H9 (cell line): ENCODE measurements around the gene BMPR1A. TPM values are rescaled to one million over a fixed set of nuclear protein-coding genes. Genes with fewer than 3 reads are reported as not detected.

ENCODE experiments used
- DNase-seq: peaks from one replicate; pipeline ENCODE4 v3.0.0-alpha.2; 2017
- H2AFZ ChIP-seq: one replicate; pipeline ENCODE4 v1.6.1; 2013; ENCODE audit warnings: mild to moderate bottlenecking, low read length, control low read depth, moderate library complexity
- H2AK5ac ChIP-seq: 2 replicates; pipeline ENCODE4 v1.6.1; 2013; ENCODE audit warnings: low read length, control low read depth, mixed read lengths; ENCODE audit not compliant: insufficient read length
- H2BK120ac ChIP-seq: one replicate; pipeline ENCODE4 v1.6.1; 2013; ENCODE audit warnings: low read depth, mild to moderate bottlenecking, low read length, control low read depth, inconsistent platforms; ENCODE audit not compliant: poor library complexity, severe bottlenecking
- H2BK12ac ChIP-seq: 2 replicates; pipeline ENCODE4 v1.6.1; 2013; ENCODE audit warnings: low read length, control low read depth, mixed read lengths, low read depth; ENCODE audit not compliant: insufficient read length
- H2BK15ac ChIP-seq: 2 replicates; pipeline ENCODE4 v1.6.1; 2013; ENCODE audit warnings: low read depth, low read length, control low read depth
- H2BK20ac ChIP-seq: one replicate; pipeline ENCODE4 v1.6.1; 2013; ENCODE audit warnings: low read depth, mild to moderate bottlenecking, low read length, control low read depth, inconsistent platforms; ENCODE audit not compliant: poor library complexity, severe bottlenecking
- H2BK5ac ChIP-seq: 2 replicates; pipeline ENCODE4 v1.6.1; 2013; ENCODE audit warnings: low read length, control low read depth, mixed read lengths; ENCODE audit not compliant: insufficient read length
- H3K14ac ChIP-seq: 2 replicates; pipeline ENCODE4 v1.6.1; 2013; ENCODE audit warnings: low read length, control low read depth; ENCODE audit not compliant: insufficient read depth
- H3K18ac ChIP-seq: 2 replicates; pipeline ENCODE4 v1.6.1; 2013; ENCODE audit warnings: low read depth, mild to moderate bottlenecking, mixed read lengths, low read length, control low read depth; ENCODE audit not compliant: insufficient read length
- H3K23ac ChIP-seq: 2 replicates; pipeline ENCODE4 v1.6.1; 2013; ENCODE audit warnings: low read length, control low read depth, mixed read lengths, low read depth; ENCODE audit not compliant: insufficient read length
- H3K23me2 ChIP-seq: 2 replicates; pipeline ENCODE4 v1.6.1; 2013; ENCODE audit warnings: low read depth, mild to moderate bottlenecking, mixed read lengths, low read length, control low read depth; ENCODE audit not compliant: insufficient read length, poor library complexity, severe bottlenecking
- H3K27ac ChIP-seq: 2 replicates; pipeline ENCODE4 v1.5.1; 2013; ENCODE audit warnings: low read length, control low read depth, mixed read lengths, low read depth; ENCODE audit not compliant: insufficient read length
- H3K27me3 ChIP-seq: 2 replicates; pipeline ENCODE4 v1.6.1; 2013; ENCODE audit warnings: low read length, control low read depth, inconsistent platforms; ENCODE audit not compliant: insufficient read depth
- H3K4ac ChIP-seq: 2 replicates; pipeline ENCODE4 v1.6.1; 2013; ENCODE audit warnings: low read depth, mild to moderate bottlenecking, control low read depth, inconsistent platforms, low read length, moderate library complexity
- H3K4me1 ChIP-seq: 2 replicates; pipeline ENCODE4 v1.6.1; 2013; ENCODE audit warnings: low read length, control low read depth, inconsistent platforms; ENCODE audit not compliant: insufficient read depth
- H3K4me2 ChIP-seq: 2 replicates; pipeline ENCODE4 v1.6.1; 2013; ENCODE audit warnings: low read length, control low read depth, mixed read lengths; ENCODE audit not compliant: insufficient read length, insufficient read depth
- H3K56ac ChIP-seq: 2 replicates; pipeline ENCODE4 v1.6.1; 2013; ENCODE audit warnings: low read depth, mild to moderate bottlenecking, mixed read lengths, low read length, control low read depth; ENCODE audit not compliant: insufficient read length
- H3K79me1 ChIP-seq: 2 replicates; pipeline ENCODE4 v1.6.1; 2013; ENCODE audit warnings: low read depth, mild to moderate bottlenecking, moderate library complexity, low read length, control low read depth, inconsistent platforms; ENCODE audit not compliant: insufficient read depth, poor library complexity, severe bottlenecking
- H3K79me2 ChIP-seq: 2 replicates; pipeline ENCODE4 v1.6.1; 2013; ENCODE audit warnings: low read length, control low read depth, inconsistent platforms; ENCODE audit not compliant: insufficient read depth
- H3K9ac ChIP-seq: 2 replicates; pipeline ENCODE4 v1.6.1; 2013; ENCODE audit warnings: low read length, control low read depth, mixed read lengths; ENCODE audit not compliant: insufficient read length; ENCODE audit errors: extremely low read depth
- H3K9me3 ChIP-seq: one replicate; pipeline ENCODE4 v1.6.1; 2013; ENCODE audit warnings: low read depth, low read length, inconsistent platforms; ENCODE audit not compliant: control insufficient read depth
- H3T11ph ChIP-seq: one replicate; pipeline ENCODE4 v1.6.1; 2013; ENCODE audit warnings: mild to moderate bottlenecking, low read length, control low read depth, inconsistent platforms
- H4K20me1 ChIP-seq: one replicate; pipeline ENCODE4 v1.6.1; 2013; ENCODE audit not compliant: control insufficient read depth, insufficient read length, insufficient read depth
- H4K5ac ChIP-seq: 2 replicates; pipeline ENCODE4 v1.6.1; 2013; ENCODE audit warnings: low read depth, mild to moderate bottlenecking, mixed read lengths, low read length, control low read depth; ENCODE audit not compliant: insufficient read length
- H4K8ac ChIP-seq: replicated peaks from 2 replicates; pipeline ENCODE4 v1.6.1; 2013; ENCODE audit warnings: low read length, control low read depth, mixed read lengths, low read depth; ENCODE audit not compliant: insufficient read length
- H4K91ac ChIP-seq: 2 replicates; pipeline ENCODE4 v1.6.1; 2013; ENCODE audit warnings: low read depth, mild to moderate bottlenecking, moderate library complexity, mixed read lengths, low read length, control low read depth; ENCODE audit not compliant: insufficient read length
- H3K27ac Mint-ChIP-seq, 3 experiments: 2 replicates in 2 of 3; 3 replicates in 1 of 3; pipeline ENCODE4 v1.8.0; 2020 to 2021; ENCODE audit warnings: mixed read lengths in 3 of 3, mild to moderate bottlenecking in 1 of 3, moderate library complexity in 1 of 3
- H3K27me3 Mint-ChIP-seq: 2 replicates; pipeline ENCODE4 v1.8.0; 2021; ENCODE audit warnings: low read depth, mild to moderate bottlenecking, moderate library complexity, mixed read lengths
- H3K36me3 Mint-ChIP-seq, 3 experiments: 2 replicates in 2 of 3; 3 replicates in 1 of 3; pipeline ENCODE4 v1.8.0; 2020 to 2021; ENCODE audit warnings: low read depth in 3 of 3, mixed read lengths in 3 of 3; ENCODE audit not compliant: insufficient read depth in 1 of 3
- H3K4me1 Mint-ChIP-seq, 2 experiments: 2 replicates each; pipeline ENCODE4 v1.8.0; 2020; ENCODE audit warnings: mixed read lengths in 2 of 2
- H3K4me3 Mint-ChIP-seq, 2 experiments: 2 replicates in 1 of 2; 3 replicates in 1 of 2; pipeline ENCODE4 v1.8.0; 2020 to 2021; ENCODE audit warnings: mild to moderate bottlenecking in 2 of 2, mixed read lengths in 2 of 2, moderate library complexity in 1 of 2
- H3K9me3 Mint-ChIP-seq, 2 experiments: 2 replicates in 1 of 2; 3 replicates in 1 of 2; pipeline ENCODE4 v1.8.0; 2020; ENCODE audit warnings: mild to moderate bottlenecking in 2 of 2, mixed read lengths in 2 of 2, moderate library complexity in 1 of 2
- WGBS: extraction: QIAGEN DNeasy Blood & Tissue Kit; methylation state at CpG from one replicate; pipeline ENCODE4 v1.1.7; 2013; ENCODE audit warnings: missing lambda C conversion rate, low lambda C conversion rate, mixed read lengths; ENCODE audit not compliant: insufficient read length; ENCODE audit errors: extremely low coverage; 5-methylcytosine and 5-hydroxymethylcytosine counted together
- total RNA-seq: library from RNA; stranded (reverse); gene quantifications from 2 replicates; pipeline ENCODE4 v1.2.1, GENCODE V29; 2021
- TF ChIP-seq, protein P1 (sequence below): fragments of 200-600 bp; sonication (generic); conservative IDR thresholded peaks from 3 replicates; pipeline ENCODE4 v1.8.0; 2021; ENCODE audit warnings: antibody characterized with exemption, mild to moderate bottlenecking

BMPR1A gene
- total RNA-seq, 1 experiment from 2014 or later, result 138 TPM

DNA sequence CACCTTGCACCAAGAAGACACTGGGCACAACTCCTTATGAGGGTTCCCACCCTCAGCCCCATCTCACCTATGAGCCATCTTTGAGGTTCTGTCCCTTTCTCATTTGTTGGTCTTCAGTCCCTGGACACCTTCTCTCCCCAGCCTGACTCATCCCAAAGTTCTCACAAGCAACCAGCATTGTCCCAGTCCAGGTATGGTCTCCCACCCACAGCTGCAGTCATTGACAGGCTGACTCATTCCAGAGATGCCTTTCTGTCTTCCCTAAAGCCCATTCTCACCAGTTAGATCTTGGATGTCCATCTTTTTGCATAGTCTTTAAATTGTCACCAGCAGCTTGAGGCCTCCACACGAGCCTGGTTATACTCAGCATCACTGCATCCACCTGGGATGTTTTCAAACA, 26.7 kb upstream of the BMPR1A start:
- no peak overlapping the region for H4K5ac ChIP-seq
- H3K4me1 Mint-ChIP-seq, result peaks cover 10 to 18% of the 10 kb centered on the region in 2 experiments
- H3K4me3 Mint-ChIP-seq, result no peak overlapping the region
- no peaks in the 10 kb centered on the region for H3K9me3 Mint-ChIP-seq
- H2BK5ac ChIP-seq, result no peak overlapping the region
- WGBS, result no CpG with 5 or more reads among the region's 1 CpG
- no peaks in the 10 kb centered on the region for H3K27me3 ChIP-seq
- H2BK15ac ChIP-seq, result no peak overlapping the region
- no peak overlapping the region for H4K91ac ChIP-seq
- no peak overlapping the region for H3K23ac ChIP-seq
- no peak overlapping the region for H2AK5ac ChIP-seq
- H3K4me2 ChIP-seq, result no peak overlapping the region
- no peak overlapping the region for H3K14ac ChIP-seq
- no peaks in the 10 kb centered on the region for H3K9me3 ChIP-seq
- H3K4ac ChIP-seq, result no peak overlapping the region; the same call in 1 of the 2 replicates
- H3T11ph ChIP-seq, result no peak overlapping the region
- H3K27ac ChIP-seq, result no peak overlapping the region
- no peak overlapping the region for H2BK20ac ChIP-seq
- no peak overlapping the region for H3K9ac ChIP-seq
- peaks cover 2% of the 10 kb centered on the region; the same call in 1 of the 2 replicates for H3K4me1 ChIP-seq
- H4K20me1 ChIP-seq, result no peaks in the 10 kb centered on the region
- H3K27me3 Mint-ChIP-seq, result peaks cover 10% of the 10 kb centered on the region; the same call in 1 of the 2 replicates
- H4K8ac ChIP-seq, result no peak overlapping the region
- no peaks in the 10 kb centered on the region for H3K36me3 Mint-ChIP-seq
- H2BK120ac ChIP-seq, result no peak overlapping the region
- TF ChIP-seq, protein P1, sequence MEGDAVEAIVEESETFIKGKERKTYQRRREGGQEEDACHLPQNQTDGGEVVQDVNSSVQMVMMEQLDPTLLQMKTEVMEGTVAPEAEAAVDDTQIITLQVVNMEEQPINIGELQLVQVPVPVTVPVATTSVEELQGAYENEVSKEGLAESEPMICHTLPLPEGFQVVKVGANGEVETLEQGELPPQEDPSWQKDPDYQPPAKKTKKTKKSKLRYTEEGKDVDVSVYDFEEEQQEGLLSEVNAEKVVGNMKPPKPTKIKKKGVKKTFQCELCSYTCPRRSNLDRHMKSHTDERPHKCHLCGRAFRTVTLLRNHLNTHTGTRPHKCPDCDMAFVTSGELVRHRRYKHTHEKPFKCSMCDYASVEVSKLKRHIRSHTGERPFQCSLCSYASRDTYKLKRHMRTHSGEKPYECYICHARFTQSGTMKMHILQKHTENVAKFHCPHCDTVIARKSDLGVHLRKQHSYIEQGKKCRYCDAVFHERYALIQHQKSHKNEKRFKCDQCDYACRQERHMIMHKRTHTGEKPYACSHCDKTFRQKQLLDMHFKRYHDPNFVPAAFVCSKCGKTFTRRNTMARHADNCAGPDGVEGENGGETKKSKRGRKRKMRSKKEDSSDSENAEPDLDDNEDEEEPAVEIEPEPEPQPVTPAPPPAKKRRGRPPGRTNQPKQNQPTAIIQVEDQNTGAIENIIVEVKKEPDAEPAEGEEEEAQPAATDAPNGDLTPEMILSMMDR, result no peak
- H2BK12ac ChIP-seq, result no peak overlapping the region
- H3K56ac ChIP-seq, result no peak overlapping the region
- H3K23me2 ChIP-seq, result no peaks in the 10 kb centered on the region
- H2AFZ ChIP-seq, result no peak overlapping the region
- no peaks in the 10 kb centered on the region for H3K79me2 ChIP-seq
- no peak overlapping the region; a peak in 1 of 7 replicates for H3K27ac Mint-ChIP-seq
- no peaks in the 10 kb centered on the region for H3K79me1 ChIP-seq
- DNase-seq, result no peak
- H3K18ac ChIP-seq, result no peak overlapping the region
